Measurements from ENCODE around the gene FCHSD2.
"Not testable (repeated sequence)": the region's sequence is repeated elsewhere in the genome, so short reads cannot be mapped to it uniquely, and the experiment has no call there.

Gene FCHSD2

DNA sequence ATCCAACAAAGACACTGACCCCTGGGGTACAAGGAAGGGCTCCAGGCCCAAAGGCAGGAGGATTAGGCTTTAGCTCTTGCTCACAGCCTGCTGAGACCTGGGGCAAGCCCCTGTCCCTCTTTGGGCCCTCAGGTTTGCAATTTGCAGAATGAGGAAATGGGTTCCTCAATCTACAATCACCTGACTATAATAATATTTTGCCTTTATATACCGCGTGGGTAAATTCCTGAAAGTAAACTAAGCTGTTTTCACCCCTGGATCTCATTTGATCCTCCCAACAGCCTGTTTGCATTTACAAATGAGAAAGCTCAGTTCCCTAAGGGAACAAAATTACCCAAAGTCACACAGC is 349.1 kb downstream of the FCHSD2 start:
- DNase-seq (ENCODE audit: low read depth), result no peak
- TF ChIP-seq, protein P1, sequence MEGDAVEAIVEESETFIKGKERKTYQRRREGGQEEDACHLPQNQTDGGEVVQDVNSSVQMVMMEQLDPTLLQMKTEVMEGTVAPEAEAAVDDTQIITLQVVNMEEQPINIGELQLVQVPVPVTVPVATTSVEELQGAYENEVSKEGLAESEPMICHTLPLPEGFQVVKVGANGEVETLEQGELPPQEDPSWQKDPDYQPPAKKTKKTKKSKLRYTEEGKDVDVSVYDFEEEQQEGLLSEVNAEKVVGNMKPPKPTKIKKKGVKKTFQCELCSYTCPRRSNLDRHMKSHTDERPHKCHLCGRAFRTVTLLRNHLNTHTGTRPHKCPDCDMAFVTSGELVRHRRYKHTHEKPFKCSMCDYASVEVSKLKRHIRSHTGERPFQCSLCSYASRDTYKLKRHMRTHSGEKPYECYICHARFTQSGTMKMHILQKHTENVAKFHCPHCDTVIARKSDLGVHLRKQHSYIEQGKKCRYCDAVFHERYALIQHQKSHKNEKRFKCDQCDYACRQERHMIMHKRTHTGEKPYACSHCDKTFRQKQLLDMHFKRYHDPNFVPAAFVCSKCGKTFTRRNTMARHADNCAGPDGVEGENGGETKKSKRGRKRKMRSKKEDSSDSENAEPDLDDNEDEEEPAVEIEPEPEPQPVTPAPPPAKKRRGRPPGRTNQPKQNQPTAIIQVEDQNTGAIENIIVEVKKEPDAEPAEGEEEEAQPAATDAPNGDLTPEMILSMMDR (IDR thresholded peaks at IDR 0.05; ENCODE audit: control insufficient read depth, extremely low read depth, insufficient read depth), result no peak
- peak overlapping the region; percentile 71 for H3K4me3 ChIP-seq (ENCODE audit: low read depth, low read length)

DNA sequence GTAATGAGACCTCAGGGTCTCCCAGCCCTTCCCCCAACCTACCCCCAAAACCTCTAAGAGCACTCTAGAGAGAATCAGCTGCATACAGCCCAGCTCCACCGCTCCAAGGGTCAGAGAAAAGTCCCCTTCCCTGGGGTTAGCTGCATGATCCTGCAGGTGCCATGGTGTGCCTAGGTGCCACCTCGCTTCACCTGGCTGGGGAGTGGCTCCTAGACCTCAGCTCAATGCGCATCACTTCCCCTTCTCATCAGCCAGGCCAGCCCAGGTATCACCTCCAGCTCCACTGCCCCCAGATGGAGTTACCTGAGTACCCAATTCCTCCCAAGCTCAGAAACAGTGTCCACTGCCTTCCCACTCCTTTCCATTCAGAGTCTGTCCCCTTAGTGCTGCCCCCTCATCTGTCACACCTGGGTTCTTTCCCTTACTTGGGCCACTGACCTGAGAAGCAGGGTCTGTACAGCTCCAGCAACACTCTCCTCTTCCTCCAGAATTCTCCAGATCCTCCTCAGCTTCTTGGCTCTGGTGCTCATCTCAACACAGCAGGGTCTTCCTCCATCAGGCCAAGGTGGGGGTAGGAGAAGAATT is 349.6 kb downstream of the FCHSD2 start:
- no peak for DNase-seq (ENCODE audit: low read depth)
- TF ChIP-seq, protein P1 (IDR thresholded peaks at IDR 0.05; ENCODE audit: control insufficient read depth, extremely low read depth, insufficient read depth), result no peak
- no peak overlapping the region for H3K4me3 ChIP-seq (ENCODE audit: low read depth, low read length)

DNA sequence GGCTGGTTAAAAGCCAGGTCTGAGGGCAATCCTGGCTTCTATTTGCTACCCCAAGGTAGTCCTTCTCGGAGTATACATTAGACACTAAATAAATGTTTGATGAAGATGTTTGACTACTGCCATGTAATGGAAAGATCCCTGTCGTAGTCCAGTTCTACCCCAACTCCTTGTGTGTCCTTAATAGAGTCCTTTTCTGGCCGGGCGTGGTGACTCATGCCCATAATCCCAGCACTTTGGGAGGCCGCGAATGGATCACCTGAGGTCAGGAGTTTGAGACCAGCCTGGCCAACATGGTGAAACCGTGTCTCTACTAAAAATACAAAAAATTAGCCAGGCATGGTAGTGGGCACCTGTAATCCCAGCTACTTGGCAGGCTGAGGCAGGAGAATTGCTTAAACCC is 350.9 kb downstream of the FCHSD2 start:
- not testable (repeated sequence) for H3K4me3 ChIP-seq (ENCODE audit: low read depth, low read length); DNase-seq (ENCODE audit: low read depth)

DNA sequence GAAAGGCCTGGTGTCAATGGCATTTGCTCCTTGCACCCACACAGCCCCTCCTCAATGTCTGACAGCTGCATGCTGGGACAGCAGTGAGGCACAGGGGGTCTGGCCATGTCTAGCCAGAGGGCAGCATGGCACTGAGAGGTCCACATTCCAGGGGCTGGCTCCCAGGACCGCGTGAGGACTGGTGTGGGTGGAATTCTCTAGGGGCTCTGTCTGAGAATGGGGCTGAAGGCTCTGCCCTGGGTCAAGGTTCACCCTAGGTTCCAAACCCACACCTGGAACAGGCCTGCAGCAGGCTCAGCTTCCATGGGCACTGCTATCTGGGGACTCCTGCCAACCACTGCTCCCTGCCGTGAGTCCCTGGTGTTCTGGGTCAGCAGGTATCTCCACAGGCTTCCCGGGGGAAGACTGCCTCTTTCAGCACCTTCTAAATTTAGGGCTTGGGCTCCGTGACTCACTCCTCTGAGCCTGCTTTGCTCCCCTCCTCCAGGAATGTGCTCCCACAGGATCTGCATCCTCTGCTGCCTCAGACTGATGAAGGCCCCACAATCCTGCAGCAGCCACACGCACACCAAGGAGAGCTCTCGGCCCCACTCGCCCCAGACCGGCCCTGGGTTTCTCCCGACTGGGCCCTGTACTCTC is 352.5 kb downstream of the FCHSD2 start:
- TF ChIP-seq, protein P1 (IDR thresholded peaks at IDR 0.05; ENCODE audit: control insufficient read depth, extremely low read depth, insufficient read depth), result no peak
- no peak for DNase-seq (ENCODE audit: low read depth)
- no peak overlapping the region for H3K4me3 ChIP-seq (ENCODE audit: low read depth, low read length)

DNA sequence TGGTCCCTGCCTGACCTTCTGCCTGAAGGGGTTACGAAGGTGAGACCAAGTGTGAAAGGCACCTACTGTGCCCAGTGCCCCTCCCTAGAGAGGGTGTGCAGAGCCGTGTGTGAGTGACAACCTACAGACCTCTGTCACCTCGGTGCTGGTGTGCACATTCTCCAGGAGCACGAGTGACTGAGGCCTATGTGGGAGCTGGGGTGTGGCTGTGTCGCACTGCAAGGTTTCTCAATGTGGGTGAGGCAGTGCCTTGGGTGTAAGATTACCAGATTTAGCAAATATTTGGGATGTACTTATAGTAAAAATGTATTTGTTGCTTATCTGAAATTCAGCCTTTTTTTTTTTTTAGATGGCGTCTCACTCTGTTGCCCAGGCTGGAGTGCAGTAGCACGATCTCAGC is 353.9 kb downstream of the FCHSD2 start:
- no peak overlapping the region for H3K4me3 ChIP-seq (ENCODE audit: low read depth, low read length)
- TF ChIP-seq, protein P1 (IDR thresholded peaks at IDR 0.05; ENCODE audit: control insufficient read depth, extremely low read depth, insufficient read depth), result no peak
- no peak for DNase-seq (ENCODE audit: low read depth)

DNA sequence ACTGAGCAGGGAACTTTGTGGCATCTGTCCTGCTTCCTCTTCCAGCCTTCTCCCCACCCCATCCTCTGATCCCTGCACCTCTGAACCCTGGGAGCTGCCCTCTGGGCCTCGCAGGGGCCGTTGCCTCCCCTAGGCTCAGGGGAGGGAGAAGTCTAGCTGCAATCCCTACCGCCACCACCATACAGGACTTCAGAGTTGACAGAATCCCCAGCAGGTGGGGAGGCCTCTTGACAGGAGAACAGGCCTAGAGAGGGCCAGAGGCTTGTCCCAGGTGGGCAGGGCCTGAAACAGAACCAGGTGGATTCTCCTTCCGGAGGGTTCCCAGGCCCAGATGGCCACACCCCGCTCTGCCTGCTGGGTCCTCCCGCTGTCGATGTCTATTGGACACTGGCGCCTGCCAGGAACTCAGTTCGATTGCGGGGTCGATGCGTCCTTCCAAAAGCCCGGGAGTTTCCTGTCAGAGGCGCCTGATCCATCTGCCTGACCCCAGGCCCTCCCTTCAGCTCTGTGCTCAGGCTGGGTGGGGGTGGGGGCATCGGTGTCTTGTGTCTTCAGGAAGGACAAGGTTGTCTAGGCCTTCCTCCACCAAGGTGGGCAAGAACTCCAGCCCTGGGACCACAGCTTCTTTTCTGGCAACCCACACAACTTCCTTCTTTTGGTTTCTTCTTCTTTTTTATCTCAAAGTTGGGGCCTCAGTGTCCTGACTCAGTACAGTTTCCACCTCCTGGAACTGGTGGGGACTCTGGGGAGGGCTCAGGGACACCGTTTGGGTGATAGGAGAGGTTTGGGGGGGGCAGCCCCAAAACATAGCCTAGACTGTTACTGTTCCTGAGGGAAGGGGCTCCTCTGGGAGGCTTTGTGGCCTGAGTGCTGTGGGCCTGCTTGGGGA is 354.7 kb downstream of the FCHSD2 start:
- TF ChIP-seq, protein P1 (IDR thresholded peaks at IDR 0.05; ENCODE audit: control insufficient read depth, extremely low read depth, insufficient read depth), result no peak
- no peak for DNase-seq (ENCODE audit: low read depth)
- H3K4me3 ChIP-seq (ENCODE audit: low read depth, low read length), result no peak overlapping the region

Measured in LNCaP clone FGC (cell line).